HepG2 (cell line): ENCODE data around the gene TGFBR1. TPM values are rescaled to one million over a fixed set of nuclear protein-coding genes. Genes with fewer than 3 reads are reported as not detected.

Source experiments
- polyA plus RNA-seq, 8 experiments: library from polyadenylated mRNA; depleted of rRNA in 3 of 8; stranded (reverse) in 7 of 8; unstranded in 1 of 8; fragments of >200 nt; fragmentation: Illumina TruSeq in 4 of 8; extraction: Trizol in 4 of 8; gene quantifications; 2 replicates each; pipeline versions ENCODE4 v1.2.1 to v1.2.3, GENCODE V29; 2011 to 2016; ENCODE audit warnings: low read depth in 4 of 8, missing spikeins in 1 of 8, mixed read lengths in 1 of 8; ENCODE audit not compliant: insufficient read depth in 1 of 8
- small RNA-seq, 3 experiments: library from RNA; depleted of rRNA; stranded (forward); fragments of <200 nt; gene quantifications; one replicate each; pipeline ENCODE3, GENCODE V24; 2012; ENCODE audit warnings: low read depth in 2 of 3, low replicate concordance in 1 of 3; ENCODE audit not compliant: insufficient read length in 3 of 3, insufficient read depth in 2 of 3
- total RNA-seq, 5 experiments: library from RNA; depleted of rRNA; stranded (reverse); fragments of >200 nt; fragmentation: Illumina TruSeq; extraction: Trizol; gene quantifications; 2 replicates each; pipeline ENCODE4 v1.2.3, GENCODE V29; 2016; ENCODE audit warnings: low read depth in 1 of 5

Gene TGFBR1
- total and polyA plus RNA-seq, 2 of the 13 experiments (the other 11 are each of a cell fraction or from before 2014, with no cell fraction given): 16.8 to 23.9 TPM

Small RNAs within 50 kb of the gene (small RNA-seq; reads per million reads assigned to genes)
- gene RN7SL794P (0 reads per million in 3 experiments), gene RNA5SP290 (0 reads per million in 3 experiments)

Other genes with a start within 250 kb of the TGFBR1 start
- not detected in 2 replicates for gene COL15A1, start 161.2 kb upstream of the TGFBR1 start, total RNA-seq (2016; rRNA removed; fragmentation: Illumina TruSeq; extraction: Trizol)
- not detected in 2 replicates for gene COL15A1, start 161.2 kb upstream of the TGFBR1 start, polyA plus RNA-seq (2011; rRNA removed)
- 29.2 and 46.2 TPM in 2 replicates for gene ALG2, start 116.8 kb downstream of the TGFBR1 start, total RNA-seq (2016; rRNA removed; fragmentation: Illumina TruSeq; extraction: Trizol)
- gene ALG2, start 116.8 kb downstream of the TGFBR1 start, polyA plus RNA-seq (2011; rRNA removed): 49.0 and 53.0 TPM in 2 replicates
- 368 and 479 TPM in 2 replicates for gene SEC61B, start 117.2 kb downstream of the TGFBR1 start, total RNA-seq (2016; rRNA removed; fragmentation: Illumina TruSeq; extraction: Trizol)
- gene SEC61B, start 117.2 kb downstream of the TGFBR1 start, polyA plus RNA-seq (2011; rRNA removed): 181 and 191 TPM in 2 replicates